ENCODE data around the gene TRAPPC2B. TPM values are rescaled to one million over a fixed set of nuclear protein-coding genes. Genes with fewer than 3 reads are reported as not detected.

Gene TRAPPC2B
- total and polyA plus RNA-seq, 2 of the 13 experiments (the other 11 are each of a cell fraction or from before 2014, with no cell fraction given), result 13.3 to 17.7 TPM

DNA sequence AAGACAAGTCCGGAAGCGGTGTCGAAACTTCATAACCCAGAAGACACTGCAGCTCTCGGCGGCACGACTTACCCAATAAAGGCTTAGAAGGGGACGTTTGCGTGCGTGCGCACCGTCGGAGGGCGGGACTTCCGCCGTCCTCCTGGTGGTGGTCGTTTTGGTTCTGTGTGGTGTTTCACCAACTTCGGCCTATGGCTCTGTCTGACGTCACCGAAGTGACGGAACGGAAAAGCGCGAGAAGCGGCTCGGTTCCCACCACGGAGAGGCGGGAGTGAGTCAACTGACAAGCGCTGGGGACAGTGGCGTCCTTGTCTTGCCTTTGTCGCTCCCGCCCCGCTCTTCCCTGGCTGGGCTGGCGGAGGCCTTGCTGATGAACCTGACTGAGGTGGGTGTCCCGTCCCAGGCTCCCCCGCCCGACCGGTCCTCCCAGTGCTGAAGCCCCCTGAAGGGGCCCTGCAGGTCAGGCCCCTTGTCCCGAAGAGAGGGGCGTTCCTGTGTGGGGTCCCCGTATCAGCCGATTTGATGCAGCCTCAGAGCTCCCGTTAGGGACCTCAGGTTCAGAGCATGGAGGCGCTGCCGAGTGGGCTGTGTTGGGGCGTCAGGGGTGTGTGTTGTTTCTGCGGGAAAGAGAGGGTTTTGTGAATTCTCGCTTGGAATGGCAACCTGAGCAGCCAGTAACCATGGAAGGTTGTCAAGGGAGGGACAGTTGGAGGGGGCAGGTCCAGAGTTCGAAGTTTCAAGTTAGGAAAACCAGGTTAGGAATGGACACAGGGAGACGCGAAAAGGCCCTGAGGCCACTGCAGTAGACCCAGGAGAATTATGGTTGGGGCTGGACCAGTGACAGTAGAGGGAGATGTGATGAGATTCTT lies 26.6 kb downstream of the TRAPPC2B start, which contains the start of gene ZNF548 (continued):
- TF ChIP-seq, protein P1, sequence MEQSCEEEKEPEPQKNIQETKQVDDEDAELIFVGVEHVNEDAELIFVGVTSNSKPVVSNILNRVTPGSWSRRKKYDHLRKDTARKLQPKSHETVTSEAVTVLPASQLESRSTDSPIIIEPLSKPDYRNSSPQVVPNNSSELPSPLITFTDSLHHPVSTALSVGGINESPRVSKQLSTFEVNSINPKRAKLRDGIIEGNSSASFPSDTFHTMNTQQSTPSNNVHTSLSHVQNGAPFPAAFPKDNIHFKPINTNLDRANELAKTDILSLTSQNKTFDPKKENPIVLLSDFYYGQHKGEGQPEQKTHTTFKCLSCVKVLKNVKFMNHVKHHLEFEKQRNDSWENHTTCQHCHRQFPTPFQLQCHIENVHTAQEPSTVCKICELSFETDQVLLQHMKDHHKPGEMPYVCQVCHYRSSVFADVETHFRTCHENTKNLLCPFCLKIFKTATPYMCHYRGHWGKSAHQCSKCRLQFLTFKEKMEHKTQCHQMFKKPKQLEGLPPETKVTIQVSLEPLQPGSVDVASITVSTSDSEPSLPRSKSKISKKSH (CRISPR knock-in tag; IDR thresholded peaks at IDR 0.05; ENCODE audit: borderline replicate concordance), result peak; percentile 90
- TF ChIP-seq HDAC6 (IDR thresholded peaks at IDR 0.05; ENCODE audit: low read depth, low read length) (no peak), ZNF563 (CRISPR knock-in tag; IDR thresholded peaks at IDR 0.05) (no peak; the same call in 1 of the 2 replicates), ZNF101 (CRISPR knock-in tag; IDR thresholded peaks at IDR 0.05; ENCODE audit: borderline replicate concordance, low read depth) (no peak), ZNF556 (CRISPR knock-in tag; IDR thresholded peaks at IDR 0.05; ENCODE audit: borderline replicate concordance) (peak; percentile 39; the same call in 1 of the 2 replicates), ZZZ3 (CRISPR knock-in tag; IDR thresholded peaks at IDR 0.05; ENCODE audit: borderline replicate concordance) (no peak; the same call in 1 of the 2 replicates), ZNF530 (CRISPR knock-in tag; IDR thresholded peaks at IDR 0.05; ENCODE audit: low read depth) (no peak), STAT5B (CRISPR knock-in tag; IDR thresholded peaks at IDR 0.05) (no peak), ZNF878 (CRISPR knock-in tag; IDR thresholded peaks at IDR 0.05) (no peak), CCDC6 (CRISPR knock-in tag; IDR thresholded peaks at IDR 0.05) (peak; percentile 80; the same call in 1 of the 2 replicates), SRSF9 (IDR thresholded peaks at IDR 0.05; ENCODE audit: borderline replicate concordance, insufficient read depth, low read depth, low read length, poor library complexity, severe bottlenecking) (no peak), SMARCE1 (IDR thresholded peaks at IDR 0.05; ENCODE audit: borderline replicate concordance) (no peak), ZNF761 (CRISPR knock-in tag; conservative IDR thresholded peaks at IDR 0.05) (no peak; the same call in 1 of the 2 replicates)
- TF ChIP-seq, protein P2, sequence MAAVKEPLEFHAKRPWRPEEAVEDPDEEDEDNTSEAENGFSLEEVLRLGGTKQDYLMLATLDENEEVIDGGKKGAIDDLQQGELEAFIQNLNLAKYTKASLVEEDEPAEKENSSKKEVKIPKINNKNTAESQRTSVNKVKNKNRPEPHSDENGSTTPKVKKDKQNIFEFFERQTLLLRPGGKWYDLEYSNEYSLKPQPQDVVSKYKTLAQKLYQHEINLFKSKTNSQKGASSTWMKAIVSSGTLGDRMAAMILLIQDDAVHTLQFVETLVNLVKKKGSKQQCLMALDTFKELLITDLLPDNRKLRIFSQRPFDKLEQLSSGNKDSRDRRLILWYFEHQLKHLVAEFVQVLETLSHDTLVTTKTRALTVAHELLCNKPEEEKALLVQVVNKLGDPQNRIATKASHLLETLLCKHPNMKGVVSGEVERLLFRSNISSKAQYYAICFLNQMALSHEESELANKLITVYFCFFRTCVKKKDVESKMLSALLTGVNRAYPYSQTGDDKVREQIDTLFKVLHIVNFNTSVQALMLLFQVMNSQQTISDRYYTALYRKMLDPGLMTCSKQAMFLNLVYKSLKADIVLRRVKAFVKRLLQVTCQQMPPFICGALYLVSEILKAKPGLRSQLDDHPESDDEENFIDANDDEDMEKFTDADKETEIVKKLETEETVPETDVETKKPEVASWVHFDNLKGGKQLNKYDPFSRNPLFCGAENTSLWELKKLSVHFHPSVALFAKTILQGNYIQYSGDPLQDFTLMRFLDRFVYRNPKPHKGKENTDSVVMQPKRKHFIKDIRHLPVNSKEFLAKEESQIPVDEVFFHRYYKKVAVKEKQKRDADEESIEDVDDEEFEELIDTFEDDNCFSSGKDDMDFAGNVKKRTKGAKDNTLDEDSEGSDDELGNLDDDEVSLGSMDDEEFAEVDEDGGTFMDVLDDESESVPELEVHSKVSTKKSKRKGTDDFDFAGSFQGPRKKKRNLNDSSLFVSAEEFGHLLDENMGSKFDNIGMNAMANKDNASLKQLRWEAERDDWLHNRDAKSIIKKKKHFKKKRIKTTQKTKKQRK (IDR thresholded peaks at IDR 0.05; ENCODE audit: low read length), result no peak
- TF ChIP-seq, protein P3, sequence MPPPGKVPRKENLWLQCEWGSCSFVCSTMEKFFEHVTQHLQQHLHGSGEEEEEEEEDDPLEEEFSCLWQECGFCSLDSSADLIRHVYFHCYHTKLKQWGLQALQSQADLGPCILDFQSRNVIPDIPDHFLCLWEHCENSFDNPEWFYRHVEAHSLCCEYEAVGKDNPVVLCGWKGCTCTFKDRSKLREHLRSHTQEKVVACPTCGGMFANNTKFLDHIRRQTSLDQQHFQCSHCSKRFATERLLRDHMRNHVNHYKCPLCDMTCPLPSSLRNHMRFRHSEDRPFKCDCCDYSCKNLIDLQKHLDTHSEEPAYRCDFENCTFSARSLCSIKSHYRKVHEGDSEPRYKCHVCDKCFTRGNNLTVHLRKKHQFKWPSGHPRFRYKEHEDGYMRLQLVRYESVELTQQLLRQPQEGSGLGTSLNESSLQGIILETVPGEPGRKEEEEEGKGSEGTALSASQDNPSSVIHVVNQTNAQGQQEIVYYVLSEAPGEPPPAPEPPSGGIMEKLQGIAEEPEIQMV (CRISPR knock-in tag; IDR thresholded peaks at IDR 0.05; ENCODE audit: low read depth), result no peak
- TF ChIP-seq, protein P4, sequence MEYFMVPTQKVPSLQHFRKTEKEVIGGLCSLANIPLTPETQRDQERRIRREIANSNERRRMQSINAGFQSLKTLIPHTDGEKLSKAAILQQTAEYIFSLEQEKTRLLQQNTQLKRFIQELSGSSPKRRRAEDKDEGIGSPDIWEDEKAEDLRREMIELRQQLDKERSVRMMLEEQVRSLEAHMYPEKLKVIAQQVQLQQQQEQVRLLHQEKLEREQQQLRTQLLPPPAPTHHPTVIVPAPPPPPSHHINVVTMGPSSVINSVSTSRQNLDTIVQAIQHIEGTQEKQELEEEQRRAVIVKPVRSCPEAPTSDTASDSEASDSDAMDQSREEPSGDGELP (IDR thresholded peaks at IDR 0.05; ENCODE audit: borderline replicate concordance, low read depth), result peak; percentile 25; the same call in 1 of the 2 replicates
- TF ChIP-seq, protein P5, sequence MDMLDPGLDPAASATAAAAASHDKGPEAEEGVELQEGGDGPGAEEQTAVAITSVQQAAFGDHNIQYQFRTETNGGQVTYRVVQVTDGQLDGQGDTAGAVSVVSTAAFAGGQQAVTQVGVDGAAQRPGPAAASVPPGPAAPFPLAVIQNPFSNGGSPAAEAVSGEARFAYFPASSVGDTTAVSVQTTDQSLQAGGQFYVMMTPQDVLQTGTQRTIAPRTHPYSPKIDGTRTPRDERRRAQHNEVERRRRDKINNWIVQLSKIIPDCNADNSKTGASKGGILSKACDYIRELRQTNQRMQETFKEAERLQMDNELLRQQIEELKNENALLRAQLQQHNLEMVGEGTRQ (IDR thresholded peaks at IDR 0.05; ENCODE audit: low read depth, low read length), result no peak
- TF ChIP-seq, protein P5 (CRISPR knock-in tag; IDR thresholded peaks at IDR 0.05; ENCODE audit: borderline replicate concordance), result peak; percentile 48; the same call in 1 of the 2 replicates
